OCI-LY7 (cell line): ENCODE measurements around the gene CFAP57. TPM values are rescaled to one million over a fixed set of nuclear protein-coding genes. Genes with fewer than 3 reads are reported as not detected.

Experiments used
- BruUV-seq: library from RNA; stranded (reverse); fragments of 400-500 nt; replicated peaks from 2 replicates; lab custom pipeline; 2021; lab: Mats Ljungman, UMichigan
- CTCF ChIA-PET: fragments of 300-600 bp; sonication (Branson Sonifier 250); formaldehyde crosslinking; loops from one replicate; lab custom pipeline; 2022; ENCODE audit warnings: antibody characterized with exemption; ENCODE audit not compliant: unreplicated experiment; lab: Charles Lee
- POLR2A ChIA-PET: fragments of 300-600 bp; sonication (Branson Sonifier 250); formaldehyde crosslinking; loops from one replicate; lab custom pipeline; 2022; ENCODE audit warnings: antibody characterized with exemption; lab: Charles Lee
- DNase-seq: peaks from one replicate; pipeline ENCODE4 v3.0.0-alpha.2; 2015; ENCODE audit warnings: low spot score
- H2AFZ ChIP-seq: fragments of 200-600 bp; sonication (generic), shearing (Covaris generic); 2 replicates; pipeline ENCODE4 v1.6.1; 2014; ENCODE audit warnings: mild to moderate bottlenecking, antibody characterized with exemption, low read length, moderate library complexity
- H3K27ac ChIP-seq: fragments of 200-600 bp; sonication (generic); 2 replicates; pipeline ENCODE4 v1.5.1; 2014; ENCODE audit warnings: mixed run types, low read depth, mild to moderate bottlenecking, moderate library complexity, low read length, inconsistent platforms; ENCODE audit not compliant: poor library complexity, severe bottlenecking
- H3K36me3 ChIP-seq: fragments of 200-600 bp; sonication (generic); 2 replicates; pipeline ENCODE4 v1.6.1; 2014; ENCODE audit warnings: mild to moderate bottlenecking, antibody characterized with exemption, low read length, moderate library complexity, mixed read lengths; ENCODE audit not compliant: insufficient read depth
- H3K4me1 ChIP-seq: fragments of 200-600 bp; sonication (generic); 2 replicates; pipeline ENCODE4 v1.5.1; 2014; ENCODE audit warnings: mild to moderate bottlenecking, low read length; ENCODE audit not compliant: insufficient read depth, poor library complexity, severe bottlenecking
- H3K4me2 ChIP-seq: fragments of 200-600 bp; sonication (generic); 2 replicates; pipeline ENCODE4 v1.6.1; 2014; ENCODE audit warnings: mild to moderate bottlenecking, low read length
- H3K4me3 ChIP-seq: fragments of 200-600 bp; sonication (generic); 2 replicates; pipeline ENCODE4 v1.5.1; 2014; ENCODE audit warnings: mild to moderate bottlenecking, low read depth, low read length; ENCODE audit not compliant: poor library complexity, severe bottlenecking
- H3K79me2 ChIP-seq: fragments of 200-600 bp; sonication (generic); 2 replicates; pipeline ENCODE4 v1.6.1; 2016; ENCODE audit warnings: low read depth, mild to moderate bottlenecking, low read length, moderate library complexity, mixed read lengths; ENCODE audit not compliant: insufficient read depth
- H3K9me2 ChIP-seq: fragments of 200-600 bp; sonication (generic); 2 replicates; pipeline ENCODE4 v1.6.1; 2016; ENCODE audit warnings: mild to moderate bottlenecking, low read length, mixed read lengths; ENCODE audit not compliant: insufficient read depth
- H3K9me3 ChIP-seq: fragments of 200-600 bp; sonication (generic); 2 replicates; pipeline ENCODE4 v1.6.1; 2014; ENCODE audit warnings: mild to moderate bottlenecking, mixed run types, low read length, mixed read lengths
- H4K20me1 ChIP-seq: fragments of 200-600 bp; sonication (generic); 2 replicates; pipeline ENCODE4 v1.6.1; 2014; ENCODE audit warnings: mild to moderate bottlenecking, antibody characterized with exemption, low read length, moderate library complexity, mixed read lengths; ENCODE audit not compliant: insufficient read depth
- CTCF ChIP-seq: fragments of 200-600 bp; sonication (generic); conservative IDR thresholded peaks from 2 replicates; pipeline ENCODE4 v1.5.1; 2014; ENCODE audit warnings: mild to moderate bottlenecking, antibody characterized with exemption, low read length, moderate library complexity, mixed read lengths
- EZH2phosphoT487 ChIP-seq: fragments of 200-600 bp; sonication (generic); IDR thresholded peaks from 2 replicates; pipeline ENCODE4 v1.6.1; 2018; ENCODE audit warnings: low read depth, borderline replicate concordance, mild to moderate bottlenecking, mixed run types, antibody characterized with exemption, low read length, moderate library complexity, mixed read lengths
- intact Hi-C: fragments of 100-400 bp; cut with micrococcal nuclease; formaldehyde crosslinking; loops from one replicate; pipeline ENCODE4 v1.10.0; 2022; ENCODE audit not compliant: unreplicated experiment
- total RNA-seq, 2 experiments: library from RNA; depleted of rRNA in 1 of 2; stranded (reverse); fragments of >200 nt in 1 of 2; shearing (Covaris generic) in 1 of 2; gene quantifications; 2 replicates each; pipeline ENCODE4 v1.2.3, GENCODE V29; 2014 to 2022

CFAP57 gene
- total RNA-seq, 2 experiments from 2014 or later: 0.17 TPM; not detected in 1

DNA sequence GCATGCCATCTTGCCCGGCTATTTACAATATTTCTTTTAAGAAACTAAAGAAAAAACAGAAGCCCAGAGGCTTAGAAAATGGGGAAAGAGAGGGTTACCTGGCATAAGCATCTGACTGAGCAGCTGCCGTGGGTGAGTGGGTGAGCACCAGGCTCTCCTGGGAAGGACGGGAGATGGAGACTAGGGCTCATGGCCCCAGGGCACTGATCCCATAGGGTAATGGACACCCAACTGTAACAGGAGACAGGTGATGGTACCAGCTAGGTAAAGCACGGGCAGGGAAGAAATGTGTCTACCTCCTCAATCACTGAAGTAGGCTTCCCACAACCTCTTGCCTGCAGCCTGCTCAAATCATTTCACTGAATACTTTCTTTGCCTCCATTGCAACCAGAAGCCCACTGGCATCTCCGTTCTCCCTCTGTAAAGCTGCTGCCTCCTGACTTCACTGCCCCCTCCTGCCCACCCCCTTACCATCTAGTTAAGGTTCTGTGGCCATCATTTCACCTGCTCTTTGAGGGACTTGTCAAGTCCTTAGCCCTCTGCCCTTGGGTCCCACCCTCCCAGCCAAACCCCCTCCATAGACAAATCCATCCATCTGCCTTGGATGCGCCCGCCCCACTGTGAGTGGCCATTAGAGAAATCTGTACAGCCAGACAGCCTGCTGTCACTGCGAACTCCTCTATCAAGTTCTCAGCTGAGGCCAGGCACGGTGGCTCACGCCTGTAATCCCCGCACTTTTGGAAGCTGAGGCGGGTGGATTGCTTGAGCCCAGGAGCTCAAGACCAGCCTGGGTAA, 103.9 kb downstream of the CFAP57 start:
- intact Hi-C loops: no loop called here
- Histone ChIP-seq H3K9me2 (no peaks in the 10 kb centered on the region), H2AFZ (no peak overlapping the region), H3K4me1 (peaks cover 10% of the 10 kb centered on the region), H3K36me3 (no peaks in the 10 kb centered on the region), H3K9me3 (no peaks in the 10 kb centered on the region), H4K20me1 (no peaks in the 10 kb centered on the region), H3K27ac (no peak overlapping the region), H3K4me3 (no peak overlapping the region), H3K79me2 (no peaks in the 10 kb centered on the region), H3K4me2 (no peak overlapping the region)
- no peak for DNase-seq
- POLR2A ChIA-PET: no interaction called here
- TF ChIP-seq CTCF: no peak
- no peak for TF ChIP-seq EZH2phosphoT487
- CTCF ChIA-PET: no interaction called here
- BruUV-seq: no TSS peak

GRCh38 chr1:43276673-43277072, 104.5 kb downstream of the CFAP57 start:
- Histone ChIP-seq H4K20me1 (no peaks in the 10 kb centered on the region), H3K4me3 (no peak overlapping the region), H3K9me3 (no peaks in the 10 kb centered on the region), H3K27ac (no peak overlapping the region), H3K4me1 (peaks cover 10% of the 10 kb centered on the region), H3K36me3 (no peaks in the 10 kb centered on the region), H2AFZ (no peak overlapping the region), H3K4me2 (no peak overlapping the region), H3K9me2 (no peaks in the 10 kb centered on the region), H3K79me2 (no peaks in the 10 kb centered on the region)
- ChIA-PET POLR2A (no interaction called here), CTCF (no interaction called here)
- intact Hi-C loops: no loop called here
- TF ChIP-seq EZH2phosphoT487 (no peak), CTCF (no peak)
- BruUV-seq: no TSS peak
- no peak for DNase-seq

- H3K9me2 ChIP-seq: no peaks in the 10 kb centered on the region
- intact Hi-C loops: no loop called here
- H3K9me3 ChIP-seq: no peaks in the 10 kb centered on the region
- BruUV-seq: no TSS peak
- peaks cover 10% of the 10 kb centered on the region for H3K4me1 ChIP-seq
- H3K79me2 ChIP-seq: no peaks in the 10 kb centered on the region
- ChIA-PET CTCF (no interaction called here), POLR2A (no interaction called here)
- no peak overlapping the region for H3K4me3 ChIP-seq
- H4K20me1 ChIP-seq: no peaks in the 10 kb centered on the region
- TF ChIP-seq CTCF (no peak), EZH2phosphoT487 (no peak)
- H3K4me2 ChIP-seq: no peak overlapping the region
- no peak overlapping the region for H2AFZ ChIP-seq
- H3K27ac ChIP-seq: no peak overlapping the region
- H3K36me3 ChIP-seq: no peaks in the 10 kb centered on the region
- DNase-seq: no peak
These were observed 105.2 kb downstream of the CFAP57 start for GRCh38 chr1:43277116-43277876.
